HCT116 (cell line): Measurements from ENCODE around the gene SERPINI1. TPM values are rescaled to one million over a fixed set of nuclear protein-coding genes. Genes with fewer than 3 reads are reported as not detected.

Experiments used
- ATAC-seq: fragments of 200-7000 bp; cut with Tn5 transposase; 2 replicates; pipeline ENCODE4 v1.9.1; 2020; ENCODE audit warnings: mild to moderate bottlenecking, moderate library complexity
- BruUV-seq: library from RNA; stranded (reverse); fragments of 400-500 nt; replicated peaks from 2 replicates; lab custom pipeline; 2021; lab: Mats Ljungman, UMichigan
- CTCF ChIA-PET: fragments of 300-600 bp; sonication (Branson Sonifier 250); formaldehyde crosslinking; loops from one replicate; lab custom pipeline; 2021; ENCODE audit warnings: antibody characterized with exemption; lab: Charles Lee
- POLR2A ChIA-PET: fragments of 300-600, 350-600 bp; sonication (Branson Sonifier 250); formaldehyde crosslinking; loops from one replicate; lab custom pipeline; 2021; ENCODE audit warnings: antibody characterized with exemption; lab: Charles Lee
- RAD21 ChIA-PET, 2 experiments: fragments of 300-600 bp; sonication (Branson Sonifier 250); formaldehyde crosslinking; loops; one replicate each; lab custom pipeline; 2023; ENCODE audit warnings: low total read pairs in 2 of 2; ENCODE audit not compliant: uncharacterized antibody in 2 of 2, unreplicated experiment in 2 of 2, low non-redundant PET in 1 of 2; lab: Charles Lee
- DNase-seq: peaks from one replicate; pipeline ENCODE4 v3.0.0-alpha.2; 2010; ENCODE audit warnings: low read depth, low spot score
- H2AFZ ChIP-seq: fragments of 200-600 bp; shearing (Covaris generic), sonication (generic); 2 replicates; pipeline ENCODE4 v1.6.1; 2017; ENCODE audit warnings: low read depth, mixed run types, mixed read lengths, antibody characterized with exemption, low read length; ENCODE audit not compliant: poor library complexity, severe bottlenecking
- H3K27ac ChIP-seq: 2 replicates; pipeline ENCODE4 v1.5.1; 2012; ENCODE audit warnings: low read depth, low read length
- H3K27me3 ChIP-seq: fragments of 200-600 bp; sonication (generic); 2 replicates; pipeline ENCODE4 v1.6.1; 2016; ENCODE audit warnings: mixed run types, low read length, mixed read lengths; ENCODE audit not compliant: insufficient read depth
- H3K36me3 ChIP-seq, 2 experiments: fragments of 200-500 bp in 1 of 2; fragments of 200-600 bp in 1 of 2; sonication (Bioruptor generic) in 1 of 2; sonication (generic) in 1 of 2; 2 replicates each; pipeline versions ENCODE4 v1.5.1 to v1.6.1; 2014 to 2016; ENCODE audit warnings: low read length in 2 of 2, inconsistent platforms in 1 of 2, mixed read lengths in 1 of 2, mixed run types in 1 of 2; ENCODE audit not compliant: insufficient read depth in 2 of 2, control insufficient read depth in 1 of 2
- H3K4me1 ChIP-seq, 2 experiments: fragments of 200-600 bp in 1 of 2; sonication (generic) in 1 of 2; 2 replicates each; pipeline versions ENCODE4 v1.5.1 to v1.6.1; 2012 to 2017; ENCODE audit warnings: low read length in 2 of 2, inconsistent platforms in 1 of 2, mild to moderate bottlenecking in 1 of 2, mixed read lengths in 1 of 2, mixed run types in 1 of 2, moderate library complexity in 1 of 2; ENCODE audit not compliant: insufficient read depth in 2 of 2, control insufficient read depth in 1 of 2
- H3K4me2 ChIP-seq: fragments of 200-600 bp; sonication (generic); 2 replicates; pipeline ENCODE4 v1.6.1; 2017; ENCODE audit warnings: mixed run types, low read length, mixed read lengths
- H3K4me3 ChIP-seq, 2 experiments: fragments of 200-600 bp in 1 of 2; sonication (generic) in 1 of 2; replicated peaks in 1 of 2; 2 replicates each; pipeline ENCODE4 v1.5.1; 2011 to 2016; ENCODE audit warnings: low read length in 2 of 2, control low read depth in 1 of 2, low read depth in 1 of 2, mild to moderate bottlenecking in 1 of 2, mixed read lengths in 1 of 2, mixed run types in 1 of 2
- H3K79me2 ChIP-seq: fragments of 200-600 bp; sonication (generic); 2 replicates; pipeline ENCODE4 v1.6.1; 2017; ENCODE audit warnings: mild to moderate bottlenecking, mixed run types, low read length, moderate library complexity, mixed read lengths; ENCODE audit not compliant: insufficient read depth
- H3K9ac ChIP-seq: fragments of 200-600 bp; sonication (generic); 2 replicates; pipeline ENCODE4 v1.6.1; 2016; ENCODE audit warnings: low read length, mixed read lengths
- H3K9me2 ChIP-seq: fragments of 200-600 bp; sonication (generic), shearing (Covaris generic); 2 replicates; pipeline ENCODE4 v1.6.1; 2017; ENCODE audit warnings: mixed run types, mild to moderate bottlenecking, moderate library complexity; ENCODE audit not compliant: insufficient read depth
- H3K9me3 ChIP-seq, 2 experiments: fragments of 200-500 bp in 1 of 2; fragments of 200-600 bp in 1 of 2; sonication (Bioruptor generic) in 1 of 2; sonication (generic) in 1 of 2; 2 replicates each; pipeline ENCODE4 v1.6.1; 2014 to 2017; ENCODE audit warnings: low read length in 2 of 2, mixed read lengths in 2 of 2, inconsistent platforms in 1 of 2, low read depth in 1 of 2, mild to moderate bottlenecking in 1 of 2, mixed run types in 1 of 2, moderate library complexity in 1 of 2; ENCODE audit not compliant: control insufficient read depth in 1 of 2, insufficient read depth in 1 of 2
- H4K20me1 ChIP-seq: fragments of 200-600 bp; sonication (generic), shearing (Covaris generic); 2 replicates; pipeline ENCODE4 v1.6.1; 2017; ENCODE audit warnings: mixed run types, mild to moderate bottlenecking, moderate library complexity; ENCODE audit not compliant: insufficient read depth
- CEBPB ChIP-seq: IDR thresholded peaks from 2 replicates; pipeline ENCODE4 v1.6.1; 2012; ENCODE audit warnings: low read depth
- EZH2 ChIP-seq: fragments of 200-600 bp; sonication (generic); IDR thresholded peaks from 2 replicates; pipeline ENCODE4 v1.6.1; 2017; ENCODE audit warnings: antibody characterized with exemption, mixed run types
- EZH2phosphoT487 ChIP-seq: fragments of 200-600 bp; IDR thresholded peaks from 2 replicates; pipeline ENCODE4 v1.6.1; 2018; ENCODE audit warnings: antibody characterized with exemption, borderline replicate concordance
- JUND ChIP-seq: IDR thresholded peaks from 2 replicates; pipeline ENCODE4 v1.6.1; 2012
- MAX ChIP-seq: IDR thresholded peaks from 2 replicates; pipeline ENCODE4 v1.6.1; 2012
- POLR2AphosphoS5 ChIP-seq: IDR thresholded peaks from 2 replicates; pipeline ENCODE4 v1.6.1; 2011; ENCODE audit warnings: mild to moderate bottlenecking, low read depth, low read length, moderate library complexity
- RAD21 ChIP-seq: IDR thresholded peaks from 2 replicates; pipeline ENCODE4 v1.6.1; 2012; ENCODE audit warnings: low read depth, mild to moderate bottlenecking
- REST ChIP-seq: IDR thresholded peaks from 2 replicates; pipeline ENCODE4 v1.6.1; 2012; ENCODE audit warnings: low read depth
- SIN3A ChIP-seq: IDR thresholded peaks from 2 replicates; pipeline ENCODE4 v1.6.1; 2012; ENCODE audit warnings: low read depth
- YY1 ChIP-seq: IDR thresholded peaks from 2 replicates; pipeline ENCODE4 v1.6.1; 2011; ENCODE audit warnings: low read length, low read depth, moderate library complexity, mild to moderate bottlenecking; ENCODE audit not compliant: insufficient replicate concordance; ENCODE audit errors: extremely low read depth
- ZBTB33 ChIP-seq: IDR thresholded peaks from 2 replicates; pipeline ENCODE4 v1.6.1; 2011; ENCODE audit warnings: mild to moderate bottlenecking, low read length, moderate library complexity; ENCODE audit not compliant: insufficient replicate concordance; ENCODE audit errors: extremely low read depth
- ZFX ChIP-seq: fragments of 450-650 bp; IDR thresholded peaks from 2 replicates; pipeline ENCODE4 v1.6.1; 2017
- ZNF274 ChIP-seq: fragments of 200-500 bp; sonication (Bioruptor generic); IDR thresholded peaks from 2 replicates; pipeline ENCODE4 v1.6.1; 2014; ENCODE audit warnings: mild to moderate bottlenecking, low read depth, low read length, inconsistent platforms
- intact Hi-C: fragments of 100-400 bp; cut with micrococcal nuclease; formaldehyde crosslinking; loops from 2 replicates; pipeline ENCODE4 v1.10.0; 2022
- total RNA-seq: library from RNA; stranded (reverse); gene quantifications from one replicate; pipeline ENCODE4 v1.2.1, GENCODE V29; 2021; ENCODE audit not compliant: unreplicated experiment

SERPINI1 gene
- total RNA-seq, 1 experiment from 2014 or later = 6.5 TPM

- no peak overlapping the region for H3K4me3 ChIP-seq
- no peaks in the 10 kb centered on the region for H3K79me2 ChIP-seq
- H3K4me2 ChIP-seq = no peak overlapping the region
- DNase-seq = no peak
- ChIA-PET CTCF (no interaction called here), POLR2A (no interaction called here), RAD21 (no interaction called here)
- BruUV-seq = no TSS peak
- TF ChIP-seq YY1 = no peak
- no peak for TF ChIP-seq MAX
- no peak for TF ChIP-seq SIN3A
- TF ChIP-seq EZH2 = no peak
- no peak for TF ChIP-seq ZFX
- H2AFZ ChIP-seq = no peak overlapping the region
- intact Hi-C loops = no loop called here
- no peaks in the 10 kb centered on the region for H3K4me1 ChIP-seq
- no peak for ATAC-seq
- H3K27ac ChIP-seq = no peak overlapping the region
- H3K9me3 ChIP-seq = no peaks in the 10 kb centered on the region
- no peaks in the 10 kb centered on the region for H3K27me3 ChIP-seq
- no peak overlapping the region for H3K9ac ChIP-seq
- no peaks in the 10 kb centered on the region for H3K36me3 ChIP-seq
- no peaks in the 10 kb centered on the region for H3K9me2 ChIP-seq
- H4K20me1 ChIP-seq = no peaks in the 10 kb centered on the region
These were observed 51.9 kb downstream of the SERPINI1 start for GRCh38 chr3:167787440-167787839.

GRCh38 chr3:167798443-167798842 lies 62.9 kb downstream of the SERPINI1 start:
- POLR2A ChIA-PET = no interaction called here
- Histone ChIP-seq H3K9me3 (no peaks in the 10 kb centered on the region), H3K27me3 (no peaks in the 10 kb centered on the region), H3K27ac (no peak overlapping the region), H3K4me3 (no peak overlapping the region), H3K4me2 (no peak overlapping the region), H3K9me2 (no peaks in the 10 kb centered on the region), H4K20me1 (no peaks in the 10 kb centered on the region; the same call in 1 of the 2 replicates), H2AFZ (no peak overlapping the region), H3K9ac (no peak overlapping the region), H3K4me1 (no peaks in the 10 kb centered on the region), H3K79me2 (no peaks in the 10 kb centered on the region), H3K36me3 (no peaks in the 10 kb centered on the region)
- no peak for ATAC-seq
- CTCF ChIA-PET = no interaction called here
- no TSS peak for BruUV-seq
- intact Hi-C loops = no loop called here
- DNase-seq = no peak
- RAD21 ChIA-PET = no interaction called here
- TF ChIP-seq REST (no peak), RAD21 (no peak), JUND (no peak), EZH2phosphoT487 (no peak), ZBTB33 (no peak), POLR2AphosphoS5 (no peak), CEBPB (no peak), ZNF274 (no peak), SIN3A (no peak), EZH2 (no peak), YY1 (no peak)
